ENCODE data around the gene SYNDIG1.
"Not testable (repeated sequence)": the region's sequence is repeated elsewhere in the genome, so short reads cannot be mapped to it uniquely, and the experiment has no call there.

SYNDIG1 gene

DNA sequence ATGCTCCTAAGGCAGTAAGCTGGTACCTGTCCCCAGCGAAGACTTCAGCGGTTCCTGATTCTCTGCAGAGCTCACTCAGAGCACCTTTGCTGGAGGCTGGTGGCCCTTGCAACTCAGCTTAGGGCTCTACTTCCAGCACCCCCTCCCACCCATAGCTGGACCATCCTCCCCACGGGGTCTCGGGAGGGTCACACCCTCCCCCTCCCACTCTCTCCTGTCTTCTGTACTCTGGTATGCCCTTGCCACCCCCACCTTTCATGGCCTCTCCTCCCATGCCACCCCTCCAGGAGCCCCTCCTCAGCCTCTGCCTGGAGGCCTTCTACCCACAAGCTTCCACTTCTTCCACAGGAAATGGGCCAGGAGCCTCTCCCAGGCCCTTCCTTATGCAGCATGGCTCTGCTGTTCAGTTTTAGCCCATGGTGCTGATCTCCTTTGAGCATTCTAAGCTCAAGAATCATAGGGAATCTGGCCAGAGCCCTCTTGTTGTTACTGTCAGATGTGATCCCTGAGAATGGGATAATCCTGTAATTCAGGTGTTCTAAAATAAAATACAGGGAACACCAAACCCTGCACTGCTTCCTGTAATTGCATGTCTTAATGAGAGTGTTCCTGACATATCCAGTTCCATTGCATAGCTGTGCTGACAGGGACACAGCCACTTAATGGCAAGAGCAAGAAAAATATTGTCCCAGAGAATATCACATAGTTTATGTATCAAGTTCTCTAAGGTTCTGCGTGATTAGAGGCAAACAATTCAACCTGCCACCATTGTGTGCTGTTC lies 142.1 kb downstream of the SYNDIG1 start:
- Mint-ChIP-seq H3K36me3 (ENCODE audit: insufficient read depth) (peaks cover 2% of the 10 kb centered on the region), H3K27ac (no peak overlapping the region), H3K9me3 (no peaks in the 10 kb centered on the region), H3K27me3 (peaks cover 21 to 51% of the 10 kb centered on the region in 2 donors), H3K4me3 (no peak overlapping the region), H3K4me1 (ENCODE audit: low read depth in 2 of 2) (no peaks in the 10 kb centered on the region)
- ATAC-seq (replicated peaks) (no peak), DNase-seq (no peak)

DNA sequence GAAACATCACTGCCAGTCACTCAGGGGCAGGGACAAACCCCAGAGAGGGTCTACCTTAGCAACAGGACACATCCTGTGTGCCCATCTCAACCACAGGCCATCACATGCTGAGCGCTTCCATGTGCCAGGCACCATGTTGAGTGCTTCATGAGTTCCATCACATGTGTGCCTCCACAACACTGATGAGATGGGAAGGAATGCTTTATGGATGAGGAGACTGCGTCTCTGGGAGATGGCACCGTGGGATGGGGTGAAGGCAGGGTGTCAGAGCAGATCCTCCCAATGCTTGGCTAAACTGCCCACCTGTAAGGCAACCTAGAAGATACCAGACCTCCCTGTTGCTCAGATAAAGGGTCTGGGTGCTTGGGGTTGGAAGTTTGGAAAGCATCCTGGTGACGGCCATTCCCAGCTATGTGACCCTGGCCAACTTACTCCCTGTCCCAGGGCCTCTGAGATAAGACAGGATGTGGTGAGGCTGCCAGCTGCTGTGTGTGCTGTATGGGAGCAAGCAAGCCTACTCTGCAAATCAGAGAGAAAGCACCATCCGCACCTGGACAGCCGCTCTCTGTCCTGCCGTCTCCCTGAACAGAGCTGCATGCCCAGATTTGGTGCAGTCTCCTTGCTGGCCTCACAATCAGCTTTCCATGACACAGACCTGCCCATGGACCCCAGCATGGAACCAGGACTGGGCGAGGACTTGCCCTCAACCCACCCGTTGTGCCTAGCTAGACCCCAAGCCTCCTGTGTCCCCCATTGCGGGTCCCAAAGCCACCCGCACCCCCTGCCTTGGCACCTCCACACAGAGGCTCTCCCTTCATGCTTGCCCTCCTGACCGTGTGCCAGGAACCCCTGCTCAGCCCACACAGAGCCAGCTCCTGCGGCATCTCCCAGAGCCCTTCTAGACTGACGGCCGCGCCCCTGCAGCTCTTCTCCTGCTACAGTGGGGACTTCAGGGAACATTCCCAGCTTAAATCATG lies 143.7 kb downstream of the SYNDIG1 start:
- DNase-seq (no peak), ATAC-seq (replicated peaks) (no peak)
- Mint-ChIP-seq H3K27me3 (peaks cover 25 to 59% of the 10 kb centered on the region in 2 donors), H3K9me3 (no peaks in the 10 kb centered on the region), H3K4me1 (ENCODE audit: low read depth in 2 of 2) (no peaks in the 10 kb centered on the region), H3K36me3 (ENCODE audit: insufficient read depth) (peaks cover 2% of the 10 kb centered on the region), H3K27ac (no peak overlapping the region), H3K4me3 (no peak overlapping the region)

DNA sequence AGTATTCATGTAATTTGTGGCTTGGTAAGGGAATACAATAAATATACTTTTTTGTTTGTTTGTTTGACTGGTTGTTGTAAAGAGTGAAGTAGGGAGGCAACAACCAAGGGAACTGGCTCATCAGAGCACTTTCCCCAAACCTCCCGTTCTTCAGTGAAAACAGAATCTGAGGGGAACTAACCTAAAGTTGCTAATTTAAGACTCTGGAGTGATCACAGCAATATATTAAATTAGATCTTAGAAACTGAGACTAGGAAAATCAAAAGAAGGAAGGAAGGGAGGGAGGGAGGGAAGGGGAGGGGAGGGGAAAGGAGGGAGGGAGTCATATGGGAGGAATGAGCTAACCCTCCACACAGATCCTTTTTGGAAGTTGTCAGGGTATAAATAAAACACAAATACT lies 144.9 kb downstream of the SYNDIG1 start:
- no peak overlapping the region for H3K27ac Mint-ChIP-seq
- DNase-seq (no peak), ATAC-seq (replicated peaks) (no peak)
- H3K4me1 Mint-ChIP-seq (ENCODE audit: low read depth in 2 of 2) = no peaks in the 10 kb centered on the region
- H3K4me3 Mint-ChIP-seq = no peak overlapping the region
- peaks cover 35 to 54% of the 10 kb centered on the region in 2 donors for H3K27me3 Mint-ChIP-seq
- H3K36me3 Mint-ChIP-seq (ENCODE audit: insufficient read depth) = peaks cover 2% of the 10 kb centered on the region
- no peaks in the 10 kb centered on the region for H3K9me3 Mint-ChIP-seq

DNA sequence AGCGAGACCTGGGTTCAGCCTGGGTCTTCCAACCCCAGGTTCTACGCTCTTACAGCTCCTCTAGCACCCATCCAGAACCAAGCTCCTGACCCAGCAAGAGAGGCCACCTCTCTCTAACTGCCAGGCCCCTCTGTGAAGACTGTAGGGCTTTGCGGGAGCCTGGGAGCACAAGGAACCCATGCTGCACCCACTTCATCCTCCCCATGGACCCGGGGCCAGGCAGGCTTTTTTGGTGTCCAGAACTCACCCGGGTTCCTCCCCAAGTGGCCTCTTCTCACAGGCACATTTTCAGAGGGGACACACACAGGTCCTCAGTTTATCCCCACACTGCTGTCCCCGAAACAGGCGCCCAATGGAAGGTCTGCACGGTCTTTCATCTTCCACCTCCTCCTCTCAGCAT lies 145.9 kb downstream of the SYNDIG1 start:
- ATAC-seq (replicated peaks) = no peak
- H3K36me3 Mint-ChIP-seq (ENCODE audit: insufficient read depth) = peaks cover 2% of the 10 kb centered on the region
- H3K4me3 Mint-ChIP-seq = no peak overlapping the region
- H3K27ac Mint-ChIP-seq = no peak overlapping the region
- no peak for DNase-seq
- H3K4me1 Mint-ChIP-seq (ENCODE audit: low read depth in 2 of 2) = no peaks in the 10 kb centered on the region
- peaks cover 35 to 50% of the 10 kb centered on the region in 2 donors for H3K27me3 Mint-ChIP-seq
- no peaks in the 10 kb centered on the region for H3K9me3 Mint-ChIP-seq

DNA sequence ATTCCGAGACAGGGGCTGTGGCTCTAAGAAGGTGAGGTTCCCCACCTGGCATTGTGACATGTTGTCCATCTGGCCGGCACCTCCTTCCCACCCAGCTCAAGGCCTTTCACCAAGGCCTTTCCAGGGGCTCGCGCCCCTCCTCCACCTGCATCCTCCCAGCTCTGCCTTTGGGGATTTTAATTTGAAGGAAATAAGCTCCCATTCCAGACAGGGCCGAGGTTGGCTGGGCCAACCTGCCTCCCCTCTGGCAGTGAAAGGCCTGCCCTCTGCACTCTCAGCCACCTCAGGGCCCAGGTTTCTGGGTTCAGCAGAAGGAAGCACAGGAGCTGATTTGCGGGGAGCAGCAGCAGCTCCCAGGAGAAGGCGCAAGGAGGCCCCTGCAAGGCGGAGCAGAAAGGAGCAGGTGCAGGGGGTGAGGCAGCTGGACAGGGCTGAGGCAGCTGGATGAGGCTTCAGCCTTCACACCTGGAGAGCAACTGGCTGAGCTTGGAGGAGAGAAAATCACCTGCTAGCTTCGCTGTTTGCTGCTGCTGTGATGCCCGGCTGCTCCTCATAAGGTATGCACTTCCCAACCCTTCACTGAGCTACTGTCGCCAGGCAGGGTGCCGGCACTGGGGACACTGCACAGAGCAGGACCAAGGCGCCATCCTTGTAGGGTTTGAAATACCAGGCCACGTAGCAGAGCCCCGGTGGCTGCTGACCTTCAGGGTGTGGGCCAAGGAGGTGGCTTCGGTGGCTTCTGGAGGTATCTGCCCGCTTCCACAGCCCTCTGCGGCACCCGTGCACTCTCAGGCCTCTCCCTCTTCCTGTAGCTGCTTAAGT lies 147.0 kb downstream of the SYNDIG1 start:
- DNase-seq (no peak), ATAC-seq (replicated peaks) (no peak)
- Mint-ChIP-seq H3K27ac (no peak overlapping the region), H3K4me3 (no peak overlapping the region), H3K36me3 (ENCODE audit: insufficient read depth) (no peaks in the 10 kb centered on the region), H3K27me3 (peaks cover 34 to 47% of the 10 kb centered on the region in 2 donors), H3K9me3 (no peaks in the 10 kb centered on the region), H3K4me1 (ENCODE audit: low read depth in 2 of 2) (no peaks in the 10 kb centered on the region)

DNA sequence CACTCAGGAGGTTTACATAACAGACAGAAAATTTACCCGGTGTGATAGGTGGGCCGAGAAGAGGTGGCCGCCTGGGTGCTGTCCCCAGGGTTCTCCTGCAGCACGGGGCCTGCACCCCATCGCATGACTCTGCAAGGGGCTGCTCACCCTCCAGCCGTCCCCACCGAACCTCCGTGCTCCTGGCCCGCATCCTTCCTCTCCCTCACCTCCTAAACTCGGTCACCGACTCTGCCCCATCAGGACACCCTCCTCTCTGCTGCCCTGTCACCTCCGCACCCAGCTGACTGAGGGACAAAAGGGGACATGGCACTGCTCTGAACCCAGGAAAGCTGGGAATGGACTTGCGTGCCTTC lies 147.6 kb downstream of the SYNDIG1 start:
- H3K4me3 Mint-ChIP-seq = no peak overlapping the region
- H3K4me1 Mint-ChIP-seq (ENCODE audit: low read depth in 2 of 2) = no peaks in the 10 kb centered on the region

GRCh38 chr20:24617757-24618450 lies 148.5 kb downstream of the SYNDIG1 start:
- no peak overlapping the region for H3K4me3 Mint-ChIP-seq
- H3K36me3 Mint-ChIP-seq (ENCODE audit: insufficient read depth) = no peaks in the 10 kb centered on the region
- H3K27ac Mint-ChIP-seq = no peak overlapping the region
- no peak for ATAC-seq (replicated peaks)
- DNase-seq = no peak
- no peaks in the 10 kb centered on the region for H3K9me3 Mint-ChIP-seq
- H3K27me3 Mint-ChIP-seq = peaks cover 35 to 37% of the 10 kb centered on the region in 2 donors
- H3K4me1 Mint-ChIP-seq (ENCODE audit: low read depth in 2 of 2) = no peaks in the 10 kb centered on the region

More for the DNA sequence above, 147.6 kb downstream of the SYNDIG1 start:
- H3K9me3 Mint-ChIP-seq = no peaks in the 10 kb centered on the region
- no peaks in the 10 kb centered on the region for H3K36me3 Mint-ChIP-seq (ENCODE audit: insufficient read depth)
- DNase-seq (no peak), ATAC-seq (replicated peaks) (no peak)
- H3K27ac Mint-ChIP-seq = no peak overlapping the region
- H3K27me3 Mint-ChIP-seq = peaks cover 34 to 41% of the 10 kb centered on the region in 2 donors

- Mint-ChIP-seq H3K4me3 (no peak overlapping the region), H3K27me3 (peaks cover 28 to 31% of the 10 kb centered on the region in 2 donors), H3K36me3 (ENCODE audit: insufficient read depth) (no peaks in the 10 kb centered on the region), H3K9me3 (no peaks in the 10 kb centered on the region), H3K4me1 (ENCODE audit: low read depth in 2 of 2) (no peaks in the 10 kb centered on the region), H3K27ac (no peak overlapping the region)
- ATAC-seq (replicated peaks) = no peak
- no peak for DNase-seq
Measured at GRCh38 chr20:24618739-24619138, 149.3 kb downstream of the SYNDIG1 start.

DNA sequence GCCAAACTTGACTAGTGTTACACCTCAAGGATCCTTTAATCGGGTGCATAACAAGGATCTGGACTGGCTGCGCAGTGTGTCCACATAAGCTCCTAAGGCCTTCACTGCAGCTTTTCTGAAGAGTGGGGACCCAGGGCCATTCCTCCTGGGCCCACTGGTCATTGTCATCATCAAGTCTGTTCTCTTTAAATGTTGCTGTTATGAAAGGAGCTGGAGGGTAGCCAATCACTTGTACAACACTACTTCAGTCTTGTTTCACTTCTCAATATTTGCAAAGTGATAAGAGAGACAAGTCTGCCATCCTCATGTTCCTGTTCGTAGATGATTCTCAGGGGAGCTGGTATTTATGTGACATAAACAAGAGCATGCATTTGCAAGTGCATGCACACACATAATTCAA lies 149.8 kb downstream of the SYNDIG1 start:
- ATAC-seq (replicated peaks) = no peak
- Mint-ChIP-seq H3K9me3 (no peaks in the 10 kb centered on the region), H3K36me3 (ENCODE audit: insufficient read depth) (no peaks in the 10 kb centered on the region), H3K27me3 (peaks cover 26 to 27% of the 10 kb centered on the region in 2 donors), H3K4me3 (no peak overlapping the region), H3K4me1 (ENCODE audit: low read depth in 2 of 2) (no peaks in the 10 kb centered on the region), H3K27ac (no peak overlapping the region)
- DNase-seq = no peak

DNA sequence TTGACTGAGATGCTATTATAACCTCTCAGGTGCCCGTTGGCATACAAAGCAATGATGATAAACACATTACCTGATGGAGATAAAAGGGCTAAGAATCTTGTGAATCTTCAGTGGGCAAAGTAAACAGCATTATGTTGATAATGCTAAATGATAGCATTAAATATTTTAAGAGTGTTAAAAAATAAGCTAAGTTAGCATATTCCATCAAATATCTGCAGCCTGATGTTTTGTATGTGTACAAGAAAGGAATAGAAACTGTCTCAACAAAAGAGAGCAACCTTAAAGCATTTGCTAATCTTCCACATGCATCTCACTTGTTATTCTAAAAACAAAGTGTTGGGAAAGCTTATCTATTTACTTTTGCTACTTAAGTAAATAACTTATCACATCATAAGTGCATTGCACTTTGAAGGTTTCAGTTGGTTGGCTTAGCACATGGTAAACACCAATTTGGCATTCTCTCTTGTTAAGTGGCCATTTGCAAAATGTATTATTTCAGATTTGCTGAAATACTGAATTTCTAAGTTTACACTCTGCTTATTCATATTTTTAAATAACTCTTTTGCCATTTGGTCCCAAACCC lies 151.6 kb downstream of the SYNDIG1 start:
- Mint-ChIP-seq H3K4me1 (ENCODE audit: low read depth in 2 of 2) (no peaks in the 10 kb centered on the region), H3K27ac (no peak overlapping the region), H3K27me3 (peaks cover 26 to 27% of the 10 kb centered on the region in 2 donors), H3K9me3 (no peaks in the 10 kb centered on the region), H3K36me3 (ENCODE audit: insufficient read depth) (no peaks in the 10 kb centered on the region), H3K4me3 (no peak overlapping the region)
- no peak for ATAC-seq (replicated peaks)
- no peak for DNase-seq

- no peaks in the 10 kb centered on the region for H3K9me3 Mint-ChIP-seq
- DNase-seq (no peak), ATAC-seq (replicated peaks) (no peak)
Measured at GRCh38 chr20:24622856-24623255, 153.4 kb downstream of the SYNDIG1 start.

DNA sequence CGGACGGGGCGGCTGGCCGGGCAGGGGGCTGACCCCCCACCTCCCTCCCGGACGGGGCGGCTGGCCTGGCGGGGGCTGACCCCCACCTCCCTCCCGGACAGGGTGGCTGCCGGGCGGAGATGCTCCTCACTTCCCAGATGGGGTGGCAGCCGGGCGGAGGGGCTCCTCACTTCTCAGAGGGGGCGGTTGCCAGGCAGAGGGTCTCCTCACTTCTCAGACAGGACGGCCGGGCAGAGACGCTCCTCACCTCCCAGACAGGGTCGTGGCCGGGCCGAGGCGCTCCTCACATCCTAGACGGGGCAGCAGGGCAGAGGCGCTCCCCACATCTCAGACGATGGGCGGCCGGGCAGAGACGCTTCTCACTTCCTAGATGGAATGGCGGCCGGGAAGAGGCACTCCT lies 156.7 kb downstream of the SYNDIG1 start:
- not testable (repeated sequence) for DNase-seq; H3K4me1 Mint-ChIP-seq (ENCODE audit: low read depth in 2 of 2); H3K27ac Mint-ChIP-seq; H3K36me3 Mint-ChIP-seq (ENCODE audit: insufficient read depth); H3K4me3 Mint-ChIP-seq; ATAC-seq (replicated peaks); H3K9me3 Mint-ChIP-seq
- H3K27me3 Mint-ChIP-seq = peaks cover 15 to 17% of the 10 kb centered on the region in 2 donors

More at GRCh38 chr20:24622856-24623255, 153.4 kb downstream of the SYNDIG1 start:
- Mint-ChIP-seq H3K4me1 (ENCODE audit: low read depth in 2 of 2) (no peaks in the 10 kb centered on the region), H3K36me3 (ENCODE audit: insufficient read depth) (no peaks in the 10 kb centered on the region), H3K4me3 (no peak overlapping the region), H3K27ac (no peak overlapping the region), H3K27me3 (peaks cover 16 to 20% of the 10 kb centered on the region in 2 donors)

All from effector memory CD8-positive, alpha-beta T cell (primary cell).